K562 (cell line): Measurements from ENCODE around the gene EXOSC9. TPM values are rescaled to one million over a fixed set of nuclear protein-coding genes. Genes with fewer than 3 reads are reported as not detected.

Source experiments
- ATAC-seq: fragments of 200-7000 bp; cut with Tn5 transposase; 3 replicates; pipeline ENCODE4 v1.9.1; 2020; ENCODE audit warnings: moderate library complexity
- BruUV-seq: library from RNA; stranded (reverse); fragments of 400-500 nt; replicated peaks from 2 replicates; lab custom pipeline; 2021; lab: Mats Ljungman, UMichigan
- CTCF ChIA-PET: fragments of 300-600 bp; formaldehyde crosslinking; extraction: SDS; loops from one replicate; lab custom pipeline; 2021; ENCODE audit warnings: low intra/inter-chr PET ratio; lab: Yijun Ruan, JAX
- POLR2A ChIA-PET: fragments of 300-600, 350-650 bp; sonication (Branson Sonifier 250); formaldehyde crosslinking; extraction: SDS; loops from one replicate; lab custom pipeline; 2021; ENCODE audit warnings: antibody characterized with exemption, inconsistent platforms; lab: Yijun Ruan, JAX
- DNase-seq, 4 experiments: peaks; one replicate each; pipeline versions ENCODE4 v3.0.0 to v3.0.0-alpha.2; 2011 to 2018; ENCODE audit warnings: low spot score in 3 of 4, mixed read lengths in 3 of 4; ENCODE audit errors: extremely low read depth in 1 of 4
- FAIRE-seq: peaks from 2 replicates; lab custom pipeline; 2011; peaks lifted over from hg19 to GRCh38; lab: Jason Lieb, UNC
- H2AFZ ChIP-seq: 2 replicates; pipeline ENCODE4 v1.6.0; 2011; ENCODE audit warnings: low read depth, low read length, control low read depth, inconsistent platforms
- H3K27ac ChIP-seq: fragments of 200-600 bp; 3 replicates; pipeline ENCODE4 v1.8.0; 2011; ENCODE audit warnings: low read depth, mild to moderate bottlenecking, control low read depth, inconsistent platforms, low read length, moderate library complexity, mixed read lengths; ENCODE audit errors: extremely low read depth
- H3K27me3 ChIP-seq, 2 experiments: fragments of 300-600 bp in 1 of 2; 2 replicates in 1 of 2; 3 replicates in 1 of 2; pipeline versions ENCODE4 v1.6.0 to v1.8.0; 2011; ENCODE audit warnings: inconsistent platforms in 2 of 2, low read length in 2 of 2, mild to moderate bottlenecking in 1 of 2, mixed read lengths in 1 of 2, moderate library complexity in 1 of 2; ENCODE audit not compliant: control insufficient read depth in 2 of 2, insufficient read depth in 2 of 2
- H3K36me3 ChIP-seq: fragments of 300-600 bp; 3 replicates; pipeline ENCODE4 v1.8.0; 2011; ENCODE audit warnings: mild to moderate bottlenecking, low read length, inconsistent platforms; ENCODE audit not compliant: control insufficient read depth, insufficient read depth
- H3K4me1 ChIP-seq, 2 experiments: fragments of 200-600 bp in 1 of 2; replicated peaks in 1 of 2; 2 replicates in 1 of 2; 3 replicates in 1 of 2; pipeline versions ENCODE4 v1.5.1 to v1.8.0; 2011; ENCODE audit warnings: inconsistent platforms in 2 of 2, low read length in 2 of 2, mild to moderate bottlenecking in 1 of 2, mixed read lengths in 1 of 2, moderate library complexity in 1 of 2; ENCODE audit not compliant: control insufficient read depth in 2 of 2, insufficient read depth in 2 of 2
- H3K4me2 ChIP-seq: 2 replicates; pipeline ENCODE4 v1.6.1; 2011; ENCODE audit warnings: low read length, control low read depth, inconsistent platforms, mixed read lengths; ENCODE audit not compliant: insufficient read depth
- H3K4me3 ChIP-seq: fragments of 200-600 bp; sonication (generic), shearing (Covaris generic); 2 replicates; pipeline ENCODE4 v1.5.1; 2016; ENCODE audit warnings: control low read depth, inconsistent platforms
- H3K79me2 ChIP-seq: fragments of 200-600 bp; 3 replicates; pipeline ENCODE4 v1.8.0; 2011; ENCODE audit warnings: low read length, inconsistent platforms; ENCODE audit not compliant: control insufficient read depth, insufficient read depth
- H3K9ac ChIP-seq, 2 experiments: 2 replicates each; pipeline versions ENCODE4 v1.6.0 to v1.6.1; 2011; ENCODE audit warnings: low read depth in 2 of 2, low read length in 2 of 2, control low read depth in 1 of 2, inconsistent platforms in 1 of 2, mild to moderate bottlenecking in 1 of 2, mixed read lengths in 1 of 2; ENCODE audit not compliant: insufficient read depth in 1 of 2
- H3K9me1 ChIP-seq: one replicate; pipeline ENCODE4 v1.6.0; 2011; ENCODE audit warnings: inconsistent platforms, mild to moderate bottlenecking, low read length, moderate library complexity; ENCODE audit not compliant: control insufficient read depth, insufficient read depth
- H3K9me3 ChIP-seq: replicated peaks from 2 replicates; pipeline ENCODE4 v1.5.1; 2011; ENCODE audit warnings: low read depth, low read length, inconsistent platforms; ENCODE audit not compliant: control insufficient read depth, insufficient read depth
- H4K20me1 ChIP-seq: replicated peaks from 2 replicates; pipeline ENCODE4 v1.6.1; 2011; ENCODE audit warnings: low read length, inconsistent platforms, mixed read lengths; ENCODE audit not compliant: control insufficient read depth, insufficient read depth
- BDP1 ChIP-seq: IDR thresholded peaks from 3 replicates; pipeline ENCODE4 v1.6.1; 2011; ENCODE audit not compliant: insufficient read length, insufficient read depth
- CREM ChIP-seq: IDR thresholded peaks from 2 replicates; pipeline ENCODE4 v1.6.1; 2014; ENCODE audit warnings: antibody characterized with exemption, low read depth
- NFE2 ChIP-seq: IDR thresholded peaks from 2 replicates; pipeline ENCODE4 v1.6.1; 2014; ENCODE audit warnings: antibody characterized with exemption, low read depth
- OTX1 ChIP-seq: fragments of 450-650 bp; formaldehyde crosslinking; IDR thresholded peaks from 2 replicates; pipeline ENCODE4 v1.4.0; 2022; ENCODE audit warnings: mild to moderate bottlenecking
- PTTG1 ChIP-seq: fragments of 450-650 bp; IDR thresholded peaks from 2 replicates; pipeline ENCODE4 v1.6.1; 2016; ENCODE audit warnings: low read depth, mild to moderate bottlenecking, missing genetic modification characterization, missing compliant biosample characterization
- SRSF1 ChIP-seq: fragments of 200-400 bp; formaldehyde crosslinking; IDR thresholded peaks from 2 replicates; pipeline ENCODE4 v1.6.1; 2017; ENCODE audit warnings: mild to moderate bottlenecking, low read depth, low read length, moderate library complexity
- ZBTB8A ChIP-seq: fragments of 450-650 bp; IDR thresholded peaks from 2 replicates; pipeline ENCODE4 v1.6.1; 2018; ENCODE audit warnings: mild to moderate bottlenecking, moderate library complexity; ENCODE audit not compliant: partially characterized antibody
- ZNF77 ChIP-seq: fragments of 250-450 bp; sonication (Bioruptor Pico); IDR thresholded peaks from 2 replicates; pipeline ENCODE4 v1.5.0; 2020
- in situ Hi-C: fragments of 300-500 bp; cut with MboI; formaldehyde crosslinking; loops from 4 replicates; pipeline ENCODE4 v1.15.0; 2018; ENCODE audit warnings: inconsistent platforms, mixed read lengths
- intact Hi-C: fragments of 100-400 bp; cut with micrococcal nuclease; formaldehyde crosslinking; loops from 2 replicates; pipeline ENCODE4 v1.14.2; 2022
- polyA plus RNA-seq, 8 experiments: library from polyadenylated mRNA; depleted of rRNA in 4 of 8; stranded (reverse) in 5 of 8; unstranded in 3 of 8; fragments of >200 nt; fragmentation: Nextera tagmentation in 2 of 8; fragmentation: Illumina TruSeq in 1 of 8; extraction: Ambion mirVana in 2 of 8; extraction: Trizol in 1 of 8; gene quantifications; 2 replicates each; pipeline versions ENCODE4 v1.2.1 to v1.2.3, GENCODE V29; 2011 to 2014; ENCODE audit warnings: inconsistent platforms in 1 of 8, missing spikeins in 1 of 8
- total RNA-seq, 7 experiments: library from RNA; depleted of rRNA in 6 of 7; stranded (reverse); fragments of >200 nt in 6 of 7; fragmentation: Illumina TruSeq in 2 of 7; extraction: Trizol in 2 of 7; gene quantifications; 2 replicates each; pipeline versions ENCODE4 v1.2.1 to v1.2.3, GENCODE V29; 2011 to 2021; ENCODE audit warnings: low replicate concordance in 1 of 7
- TF ChIP-seq, protein P1 (sequence below): fragments of 450-650 bp; conservative IDR thresholded peaks from 2 replicates; pipeline ENCODE4 v1.6.1; 2016; ENCODE audit warnings: missing genetic modification characterization, low read depth, mild to moderate bottlenecking, missing compliant biosample characterization, moderate library complexity

The EXOSC9 gene
- total and polyA plus RNA-seq, 9 of the 15 experiments (the other 6 are each of a cell fraction or from before 2014, with no cell fraction given), result 64.7 to 166 (median 115) TPM

DNA sequence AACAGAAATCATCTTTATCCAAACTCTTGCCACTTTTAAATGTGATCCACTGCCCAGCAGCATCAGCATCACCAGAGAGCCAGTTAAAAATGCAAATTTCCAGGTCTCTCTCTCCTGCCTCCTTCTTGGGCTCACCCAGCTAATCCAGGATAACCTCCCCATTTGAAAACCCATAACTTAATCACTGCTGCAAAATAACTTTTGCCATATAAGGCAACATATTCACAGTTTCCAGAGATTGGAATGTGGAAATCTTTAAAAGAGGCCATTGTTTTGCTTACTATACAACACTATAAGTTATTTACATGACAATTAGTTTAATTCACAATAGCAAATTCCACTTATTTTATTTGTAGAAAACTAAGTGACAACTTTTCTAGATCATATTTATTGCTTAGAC, 4.8 kb upstream of the EXOSC9 start:
- POLR2A ChIA-PET, result no interaction called here
- Histone ChIP-seq H3K27me3 (no peaks in the 10 kb centered on the region), H3K27ac (no peak overlapping the region)
- TF ChIP-seq SRSF1 (no peak), BDP1 (no peak), ZNF77 (CRISPR knock-in tag) (no peak), NFE2 (no peak), OTX1 (CRISPR knock-in tag) (no peak), CREM (no peak), ZBTB8A (no peak), PTTG1 (no peak)
- TF ChIP-seq, protein P1, sequence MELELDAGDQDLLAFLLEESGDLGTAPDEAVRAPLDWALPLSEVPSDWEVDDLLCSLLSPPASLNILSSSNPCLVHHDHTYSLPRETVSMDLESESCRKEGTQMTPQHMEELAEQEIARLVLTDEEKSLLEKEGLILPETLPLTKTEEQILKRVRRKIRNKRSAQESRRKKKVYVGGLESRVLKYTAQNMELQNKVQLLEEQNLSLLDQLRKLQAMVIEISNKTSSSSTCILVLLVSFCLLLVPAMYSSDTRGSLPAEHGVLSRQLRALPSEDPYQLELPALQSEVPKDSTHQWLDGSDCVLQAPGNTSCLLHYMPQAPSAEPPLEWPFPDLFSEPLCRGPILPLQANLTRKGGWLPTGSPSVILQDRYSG (tag), result no peak
- TF ChIP-seq, all 486 proteins: peak for 0
- Histone ChIP-seq H3K9me3 (no peaks in the 10 kb centered on the region), H3K4me1 (peaks cover 5 to 27% of the 10 kb centered on the region in 2 experiments; a peak in 3 of 5 replicates), H3K9ac (no peak overlapping the region), H3K9me1 (no peaks in the 10 kb centered on the region), H3K36me3 (peaks cover under 1% of the 10 kb centered on the region; the same call in 1 of the 3 replicates), H2AFZ (no peak overlapping the region), H3K4me3 (no peak overlapping the region), H3K4me2 (no peak overlapping the region), H3K79me2 (peaks cover 2% of the 10 kb centered on the region), H4K20me1 (no peaks in the 10 kb centered on the region)
- DNase-seq, result no peak
- no peak for ATAC-seq
- CTCF ChIA-PET, result no interaction called here
- BruUV-seq, result no TSS peak
- in situ Hi-C loops, result no loop called here
- no peak for FAIRE-seq
- intact Hi-C loops, result no loop called here
